Naive B cell (primary cell): ENCODE data around the gene RSBN1. TPM values are rescaled to one million over a fixed set of nuclear protein-coding genes. Genes with fewer than 3 reads are reported as not detected.
"Not testable (repeated sequence)": the region's sequence is repeated elsewhere in the genome, so short reads cannot be mapped to it uniquely, and the experiment has no call there.

ENCODE experiments used
- ATAC-seq, 2 donors: fragments of 150-1000 bp; cut with Tn5 transposase; 2 replicates each; pipeline ENCODE4 v1.10.0; 2021; ENCODE audit warnings: low read depth in 2 of 2, mild to moderate bottlenecking in 2 of 2, moderate library complexity in 2 of 2
- DNase-seq: peaks from one replicate; pipeline ENCODE4 v3.0.0; 2022
- H3K27ac Mint-ChIP-seq, 6 donors: one replicate each; pipeline ENCODE4 v1.8.0; 2020 to 2022; ENCODE audit warnings: mild to moderate bottlenecking in 6 of 6, mixed read lengths in 6 of 6, moderate library complexity in 5 of 6, inconsistent platforms in 2 of 6
- H3K27me3 Mint-ChIP-seq, 3 donors: one replicate each; pipeline ENCODE4 v1.8.0; 2021 to 2022; ENCODE audit warnings: mixed read lengths in 3 of 3, mild to moderate bottlenecking in 1 of 3
- H3K36me3 Mint-ChIP-seq, 2 donors: one replicate each; pipeline ENCODE4 v1.8.0; 2020 to 2022; ENCODE audit warnings: mixed read lengths in 2 of 2, inconsistent platforms in 1 of 2, mild to moderate bottlenecking in 1 of 2
- H3K4me1 Mint-ChIP-seq, 3 donors: one replicate each; pipeline ENCODE4 v1.8.0; 2020 to 2022; ENCODE audit warnings: mixed read lengths in 3 of 3, inconsistent platforms in 1 of 3, mild to moderate bottlenecking in 1 of 3, moderate library complexity in 1 of 3
- H3K4me3 Mint-ChIP-seq, 8 donors: one replicate each; pipeline ENCODE4 v1.8.0; 2020 to 2022; ENCODE audit warnings: mild to moderate bottlenecking in 8 of 8, mixed read lengths in 8 of 8, moderate library complexity in 8 of 8, inconsistent platforms in 2 of 8
- H3K9me3 Mint-ChIP-seq, 7 donors: one replicate each; pipeline ENCODE4 v1.8.0; 2020 to 2022; ENCODE audit warnings: mixed read lengths in 7 of 7, mild to moderate bottlenecking in 5 of 7, inconsistent platforms in 2 of 7, moderate library complexity in 1 of 7
- polyA plus RNA-seq, 6 donors: library from polyadenylated mRNA; unstranded; fragments of 300-500 nt; fragmentation: Illumina TruSeq; gene quantifications; one replicate each; pipeline ENCODE4 v1.2.3, GENCODE V29; 2021; ENCODE audit warnings: low read depth in 6 of 6

RSBN1 gene
- polyA plus RNA-seq = 10 to 100 TPM; 28.7 to 39.0 (median 36.4) TPM

DNA sequence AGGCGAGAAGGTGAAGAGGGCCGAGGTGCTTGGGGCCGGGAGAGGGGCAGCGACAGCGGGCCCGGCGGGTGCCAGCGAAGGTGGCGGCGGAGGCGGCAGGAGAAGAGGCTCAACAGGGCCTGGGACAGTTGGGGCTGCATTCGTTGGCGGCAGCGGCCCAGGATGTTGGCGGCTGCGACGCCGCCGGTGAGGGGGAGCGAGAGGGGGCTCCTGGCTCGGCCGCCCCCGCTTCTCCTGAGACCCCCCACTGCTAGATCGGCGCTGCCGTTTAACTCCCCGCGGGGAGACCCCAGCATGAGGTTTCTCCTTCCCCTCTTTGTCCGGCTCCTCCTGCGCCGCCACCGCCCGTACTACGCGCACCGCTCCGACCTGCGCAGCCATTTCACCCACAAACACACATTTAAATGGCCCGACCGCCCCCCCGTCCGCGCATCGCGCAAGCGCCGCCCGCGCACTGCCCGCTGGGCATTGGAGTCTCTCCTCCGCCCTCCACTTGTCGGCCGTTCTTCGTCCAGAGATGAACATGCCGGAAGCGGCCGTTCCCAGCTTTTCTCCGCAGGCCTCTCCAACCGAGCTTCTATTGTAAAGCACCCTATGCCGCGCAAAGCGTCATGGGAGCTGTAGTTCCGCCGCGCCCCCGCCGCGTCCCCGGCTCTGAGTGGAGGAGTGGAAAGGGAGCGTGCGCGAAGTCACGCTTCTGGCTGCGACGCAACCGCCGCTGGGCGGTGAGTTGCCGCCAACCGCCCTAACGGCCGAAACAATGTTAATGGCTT lies at the start of gene RSBN1:
Gene RSBN1, minus strand, starts transcription at position 589 of the 773 bp plus-strand sequence. Its CDS starts 64 bp downstream, at position 525.
- peak; percentile 99 for DNase-seq

DNA sequence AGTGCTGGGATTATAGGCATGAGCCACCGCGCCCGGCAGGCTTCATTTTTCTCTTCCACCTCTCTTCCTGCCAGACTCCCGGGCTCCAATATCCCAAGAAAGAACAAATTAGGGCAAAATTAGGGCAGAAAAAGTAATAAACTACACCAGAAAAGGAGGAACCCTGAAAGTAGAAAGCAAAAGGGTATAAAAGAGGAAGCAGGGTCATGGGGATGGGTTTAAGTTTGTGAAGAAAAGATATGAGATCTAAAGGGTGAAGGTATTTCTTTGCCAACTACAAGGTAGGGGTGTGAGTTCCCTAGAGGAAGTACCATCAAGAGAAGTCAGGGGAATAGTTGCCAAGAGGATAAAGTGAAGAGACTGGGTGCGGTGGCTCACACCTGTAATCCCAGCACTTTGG lies 49.4 kb upstream of the RSBN1 start:
- Mint-ChIP-seq H3K4me3 (peak overlapping the region; percentile 36 to 74 (median 53)), H3K27ac (peak overlapping the region; percentile 81 to 97 (median 93)), H3K9me3 (no peaks in the 10 kb centered on the region), H3K4me1 (peaks cover 47 to 71% (median 58%) of the 10 kb centered on the region in 3 donors), H3K36me3 (no peaks in the 10 kb centered on the region), H3K27me3 (no peaks in the 10 kb centered on the region)
- peak; percentile 29 for DNase-seq
- peak in 1 of 2 donors; percentile 20 for ATAC-seq

More for the DNA sequence above, at the start of gene RSBN1:
- Mint-ChIP-seq H3K9me3 (no peaks in the 10 kb centered on the region), H3K27me3 (no peaks in the 10 kb centered on the region), H3K4me1 (peaks cover 21 to 39% (median 31%) of the 10 kb centered on the region in 3 donors), H3K4me3 (peak within 1 kb of the TSS; percentile 87 to 98 (median 96)), H3K27ac (peak within 1 kb of the TSS; percentile 94 to 99 (median 98)), H3K36me3 (no peaks in the 10 kb centered on the region)
- ATAC-seq = peak; percentile 84 to 88

DNA sequence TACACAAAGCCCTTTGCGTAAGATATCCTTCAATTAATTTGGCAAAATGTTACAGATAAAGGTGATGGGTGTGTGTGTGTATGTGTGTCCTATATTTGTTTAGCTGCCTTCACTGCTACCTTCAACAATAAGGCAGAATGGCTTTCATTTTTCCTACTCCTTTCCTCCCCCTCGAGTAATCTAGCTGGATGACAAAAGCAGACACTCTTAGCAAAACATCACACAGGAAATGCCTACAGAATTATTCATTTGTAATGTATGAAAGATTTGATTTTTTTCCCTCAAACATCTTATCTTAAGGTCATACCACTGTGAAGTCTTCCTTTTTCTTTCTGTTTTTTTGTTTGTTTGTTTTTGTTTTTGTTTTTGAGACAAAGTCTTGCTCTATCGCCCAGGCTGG lies 48.6 kb upstream of the RSBN1 start:
- no peaks in the 10 kb centered on the region for H3K27me3 Mint-ChIP-seq
- peak overlapping the region; percentile 41 to 97 (median 90) for H3K27ac Mint-ChIP-seq
- H3K9me3 Mint-ChIP-seq = no peaks in the 10 kb centered on the region
- ATAC-seq (no peak), DNase-seq (no peak)
- no peaks in the 10 kb centered on the region for H3K36me3 Mint-ChIP-seq
- peaks cover 47 to 76% (median 58%) of the 10 kb centered on the region in 3 donors for H3K4me1 Mint-ChIP-seq
- H3K4me3 Mint-ChIP-seq = peak overlapping the region in 5 of 8 donors; percentile 38 to 89 (median 62)

DNA sequence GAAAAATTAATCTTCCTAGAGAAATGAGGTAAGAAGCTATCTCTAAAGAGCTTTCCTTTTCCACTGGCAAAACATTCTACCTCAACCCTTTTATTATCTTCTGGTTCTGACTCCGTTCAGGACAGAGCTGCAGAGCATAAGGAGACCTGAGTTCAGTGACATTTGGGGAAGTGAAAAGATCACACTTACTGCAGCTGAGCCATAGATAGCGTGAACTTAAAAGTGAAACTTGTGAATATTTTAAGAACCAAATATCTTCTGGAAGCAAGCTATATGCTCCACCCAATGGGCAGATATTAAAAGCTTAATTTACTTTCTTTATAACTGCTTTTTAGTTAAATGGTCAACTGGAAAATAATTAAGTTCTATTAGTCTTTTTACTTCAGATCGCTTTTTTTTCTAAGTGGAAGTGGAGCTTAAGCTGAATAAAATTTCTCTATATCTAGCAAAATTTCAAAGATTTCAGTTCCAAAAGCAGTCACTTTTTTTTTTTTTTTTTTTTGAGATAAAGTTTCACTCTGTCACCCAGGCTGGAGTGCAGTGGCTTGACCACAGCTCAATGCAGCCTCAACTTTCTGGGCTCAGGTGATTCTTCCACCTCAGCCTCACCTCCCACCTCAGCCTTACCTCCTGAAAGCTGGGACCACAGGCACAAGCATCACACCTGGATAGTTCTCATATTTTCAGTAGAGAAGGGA lies 47.4 kb upstream of the RSBN1 start:
- peak overlapping the region; percentile 62 to 91 (median 84) for H3K4me3 Mint-ChIP-seq
- H3K36me3 Mint-ChIP-seq = peaks cover 0 to 3% of the 10 kb centered on the region in 2 donors
- DNase-seq = peak; percentile 67
- peaks cover 47 to 72% (median 58%) of the 10 kb centered on the region in 3 donors for H3K4me1 Mint-ChIP-seq
- H3K27ac Mint-ChIP-seq = peak overlapping the region; percentile 81 to 97 (median 93)
- H3K9me3 Mint-ChIP-seq = no peaks in the 10 kb centered on the region
- ATAC-seq = peak; percentile 84
- no peaks in the 10 kb centered on the region for H3K27me3 Mint-ChIP-seq

GRCh38 chr1:113858982-113859381 lies 46.7 kb upstream of the RSBN1 start:
- Mint-ChIP-seq H3K36me3 (peaks cover 0 to 9% of the 10 kb centered on the region in 2 donors), H3K27ac (peak overlapping the region in 5 of 6 donors; percentile 76 to 97 (median 93)), H3K9me3 (no peaks in the 10 kb centered on the region)

DNA sequence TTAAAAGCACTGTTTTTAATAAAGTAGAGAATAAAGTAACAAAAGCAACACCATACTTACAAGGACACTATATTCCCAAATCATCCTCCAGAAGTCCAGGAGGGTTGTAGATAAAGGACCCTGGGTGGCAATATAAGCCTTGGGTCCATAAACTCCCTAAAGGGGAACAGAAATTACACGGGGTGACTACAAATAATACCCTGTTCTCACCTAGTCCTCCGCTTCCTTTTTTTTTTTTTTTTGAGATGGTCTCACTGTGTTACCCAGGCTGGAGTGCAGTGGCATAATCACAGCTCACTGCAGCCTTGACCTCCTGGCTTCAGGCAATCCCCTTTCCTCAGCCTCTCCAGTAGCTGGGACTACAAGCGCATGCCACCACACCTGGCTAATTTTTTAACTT lies 46.1 kb upstream of the RSBN1 start:
- Mint-ChIP-seq H3K4me3 (peak overlapping the region; percentile 30 to 91 (median 80)), H3K36me3 (peaks cover 0 to 9% of the 10 kb centered on the region in 2 donors), H3K9me3 (no peaks in the 10 kb centered on the region), H3K27ac (peak overlapping the region; percentile 66 to 97 (median 88)), H3K27me3 (no peaks in the 10 kb centered on the region), H3K4me1 (peaks cover 47 to 67% (median 58%) of the 10 kb centered on the region in 3 donors)
- peak; percentile 63 for DNase-seq
- ATAC-seq = peak; percentile 78 to 82

More at GRCh38 chr1:113858982-113859381, 46.7 kb upstream of the RSBN1 start:
- Mint-ChIP-seq H3K27me3 (no peaks in the 10 kb centered on the region), H3K4me1 (peaks cover 47 to 68% (median 58%) of the 10 kb centered on the region in 3 donors), H3K4me3 (peak overlapping the region; percentile 30 to 91 (median 80))
- ATAC-seq (no peak), DNase-seq (no peak)

- H3K36me3 Mint-ChIP-seq = peaks cover 0 to 9% of the 10 kb centered on the region in 2 donors
- no peaks in the 10 kb centered on the region for H3K27me3 Mint-ChIP-seq
These were observed 45.5 kb upstream of the RSBN1 start for GRCh38 chr1:113857776-113858175.

DNA sequence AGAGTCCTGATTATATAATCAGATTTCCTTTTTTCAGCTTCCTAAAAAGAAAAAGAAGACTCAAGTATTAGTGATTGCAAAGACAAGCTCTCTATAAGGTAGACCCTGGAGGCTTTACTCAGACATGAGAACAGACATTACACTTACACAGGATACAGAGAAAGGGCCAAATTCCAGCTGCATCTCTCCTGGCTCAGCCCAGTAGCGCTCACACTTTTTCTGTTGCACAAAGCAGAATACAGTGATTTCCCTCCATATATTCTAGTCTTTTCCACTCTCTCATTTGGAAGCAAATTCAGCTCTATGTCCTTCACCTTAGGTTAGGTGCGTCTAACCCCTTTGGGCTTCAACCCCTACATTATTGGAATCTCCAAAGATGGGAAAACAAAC lies 44.1 kb upstream of the RSBN1 start:
- Mint-ChIP-seq H3K9me3 (no peaks in the 10 kb centered on the region), H3K4me3 (no peak overlapping the region), H3K4me1 (peaks cover 34 to 47% (median 41%) of the 10 kb centered on the region in 3 donors), H3K27me3 (no peaks in the 10 kb centered on the region), H3K36me3 (peaks cover 0 to 9% of the 10 kb centered on the region in 2 donors), H3K27ac (peak overlapping the region in 4 of 6 donors; percentile 33 to 77 (median 62))
- DNase-seq = no peak
- no peak for ATAC-seq

More at GRCh38 chr1:113857776-113858175, 45.5 kb upstream of the RSBN1 start:
- Mint-ChIP-seq H3K4me1 (peaks cover 46 to 60% (median 55%) of the 10 kb centered on the region in 3 donors), H3K4me3 (peak overlapping the region in 7 of 8 donors; percentile 62 to 91 (median 84)), H3K27ac (peak overlapping the region; percentile 66 to 95 (median 92)), H3K9me3 (no peaks in the 10 kb centered on the region)
- peak in 1 of 2 donors; percentile 13 for ATAC-seq
- DNase-seq = peak; percentile 25

- Mint-ChIP-seq H3K4me1 (peaks cover 33 to 45% (median 36%) of the 10 kb centered on the region in 3 donors), H3K9me3 (no peaks in the 10 kb centered on the region), H3K27me3 (no peaks in the 10 kb centered on the region), H3K4me3 (no peak overlapping the region), H3K36me3 (peaks cover 4 to 12% of the 10 kb centered on the region in 2 donors), H3K27ac (peak overlapping the region in 4 of 6 donors; percentile 59 to 81 (median 69))
- no peak for ATAC-seq
- DNase-seq = no peak
These were observed 43.5 kb upstream of the RSBN1 start for GRCh38 chr1:113855630-113856400.

DNA sequence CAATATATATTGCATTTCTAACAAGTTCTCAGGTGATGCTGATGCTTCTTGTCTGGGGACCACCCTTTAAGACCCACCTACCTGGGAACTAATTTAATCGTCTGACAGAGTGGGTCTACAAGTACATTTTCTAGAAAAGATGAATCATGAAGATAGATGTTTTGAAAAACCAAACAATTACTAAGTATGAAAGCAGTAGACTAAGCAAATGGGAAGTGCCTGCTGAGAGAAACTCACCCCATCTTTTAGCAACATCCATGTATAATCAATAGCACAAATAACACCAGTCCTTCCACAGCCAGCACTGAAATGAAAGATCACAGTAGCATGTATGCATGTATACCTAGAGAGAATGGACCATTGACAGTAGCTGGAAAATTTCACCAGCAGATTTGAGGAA lies 42.0 kb upstream of the RSBN1 start:
- H3K9me3 Mint-ChIP-seq = no peaks in the 10 kb centered on the region
- peaks cover 8 to 17% of the 10 kb centered on the region in 2 donors for H3K36me3 Mint-ChIP-seq
- H3K4me1 Mint-ChIP-seq = peaks cover 28 to 34% (median 30%) of the 10 kb centered on the region in 3 donors
- H3K4me3 Mint-ChIP-seq = no peak overlapping the region
- H3K27ac Mint-ChIP-seq = peak overlapping the region in 1 of 6 donors; percentile 27
- H3K27me3 Mint-ChIP-seq = no peaks in the 10 kb centered on the region
- no peak for DNase-seq
- ATAC-seq = no peak

GRCh38 chr1:113852694-113853093 lies 40.4 kb upstream of the RSBN1 start:
- peaks cover 8 to 17% of the 10 kb centered on the region in 2 donors for H3K36me3 Mint-ChIP-seq
- peak overlapping the region in 2 of 6 donors; percentile 27 to 69 for H3K27ac Mint-ChIP-seq
- peaks cover 13 to 20% (median 15%) of the 10 kb centered on the region in 3 donors for H3K4me1 Mint-ChIP-seq
- not testable (repeated sequence) for H3K9me3 Mint-ChIP-seq, H3K27me3 Mint-ChIP-seq, DNase-seq, H3K4me3 Mint-ChIP-seq, ATAC-seq

DNA sequence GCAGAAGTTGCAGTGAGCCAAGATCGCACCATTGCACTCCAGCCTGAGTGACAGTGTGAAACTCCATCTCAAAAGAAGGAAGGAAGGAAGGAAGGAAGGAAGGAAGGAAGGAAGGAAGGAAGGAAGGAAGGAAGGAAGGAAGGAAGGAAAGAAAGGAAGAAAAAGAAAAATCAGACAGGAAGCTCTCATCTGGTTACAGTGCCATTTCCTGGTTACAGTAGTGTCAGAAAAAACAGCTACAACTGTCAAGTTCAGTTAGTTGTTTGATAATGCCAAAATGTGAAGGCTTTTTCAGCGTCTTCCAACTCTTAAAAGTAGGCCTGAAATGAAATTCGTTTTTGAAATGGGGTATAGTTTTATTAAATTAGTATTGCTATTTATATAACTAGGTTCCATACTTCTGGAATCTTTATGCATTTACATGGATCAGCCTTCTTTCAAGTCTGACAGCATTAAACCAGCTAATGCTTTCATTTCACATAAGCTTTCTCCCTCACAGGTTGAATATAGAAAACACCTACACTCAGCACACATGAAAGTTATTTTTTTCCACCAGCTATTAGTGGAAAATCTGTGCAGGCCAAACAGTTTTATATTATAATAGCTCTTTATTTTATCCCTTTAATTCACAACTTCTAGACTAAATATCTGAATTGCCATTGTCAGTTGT lies 38.0 kb upstream of the RSBN1 start:
- H3K4me3 Mint-ChIP-seq = peak overlapping the region in 1 of 8 donors; percentile 49
- ATAC-seq = no peak

More for the DNA sequence above, 38.0 kb upstream of the RSBN1 start:
- DNase-seq = no peak
- H3K27me3 Mint-ChIP-seq = no peaks in the 10 kb centered on the region
- H3K9me3 Mint-ChIP-seq = peaks cover 0 to 7% (median 0%) of the 10 kb centered on the region in 7 donors
- H3K4me1 Mint-ChIP-seq = peaks cover 8 to 10% (median 9%) of the 10 kb centered on the region in 3 donors
- peaks cover 27 to 37% of the 10 kb centered on the region in 2 donors for H3K36me3 Mint-ChIP-seq
- peak overlapping the region in 3 of 6 donors; percentile 75 to 94 (median 75) for H3K27ac Mint-ChIP-seq
